Measurements from ENCODE around the gene MTHFD2L. TPM values are rescaled to one million over a fixed set of nuclear protein-coding genes. Genes with fewer than 3 reads are reported as not detected.

Gene MTHFD2L
- total RNA-seq, 1 experiment from 2014 or later, result 9.4 TPM

- no peak for TF ChIP-seq ZNF281 (CRISPR knock-in tag; IDR thresholded peaks at IDR 0.05)
Observed at GRCh38 chr4:74158466-74159142, 686 bp downstream of the MTHFD2L start (continued).

GRCh38 chr4:74159143-74159709 lies 1.3 kb downstream of the MTHFD2L start:
- POLR2A ChIA-PET, result no interaction called here
- CTCF ChIA-PET, result interaction anchor here (1.4 kb wide), 1 partner anchor 30 kb away, joined by 3 read pairs; no protein-coding TSS in a partner anchor
- peaks cover 22% of the 10 kb centered on the region for H3K36me3 Mint-ChIP-seq

More at GRCh38 chr4:74159143-74159709, 1.3 kb downstream of the MTHFD2L start:
- no peak overlapping the region for H3K27ac Mint-ChIP-seq
- H3K4me3 Mint-ChIP-seq, result peak overlapping the region; percentile 92
- H3K4me1 Mint-ChIP-seq, result peaks cover 43% of the 10 kb centered on the region
- no peaks in the 10 kb centered on the region for H3K9me3 Mint-ChIP-seq
- ATAC-seq (no peak), DNase-seq (ENCODE audit: low spot score) (no peak)
- H3K27me3 Mint-ChIP-seq (ENCODE audit: low read depth), result no peaks in the 10 kb centered on the region
- TF ChIP-seq MYBL2 (CRISPR knock-in tag; IDR thresholded peaks at IDR 0.05) (no peak), ZBTB21 (CRISPR knock-in tag; IDR thresholded peaks at IDR 0.05; ENCODE audit: borderline replicate concordance) (no peak), JUN (CRISPR knock-in tag; IDR thresholded peaks at IDR 0.05) (no peak), TCF7 (CRISPR knock-in tag; IDR thresholded peaks at IDR 0.05; ENCODE audit: low read depth) (no peak), ATF3 (CRISPR knock-in tag; conservative IDR thresholded peaks at IDR 0.05) (no peak), PRRX2 (CRISPR knock-in tag; IDR thresholded peaks at IDR 0.05) (no peak)
- TF ChIP-seq, protein P1, sequence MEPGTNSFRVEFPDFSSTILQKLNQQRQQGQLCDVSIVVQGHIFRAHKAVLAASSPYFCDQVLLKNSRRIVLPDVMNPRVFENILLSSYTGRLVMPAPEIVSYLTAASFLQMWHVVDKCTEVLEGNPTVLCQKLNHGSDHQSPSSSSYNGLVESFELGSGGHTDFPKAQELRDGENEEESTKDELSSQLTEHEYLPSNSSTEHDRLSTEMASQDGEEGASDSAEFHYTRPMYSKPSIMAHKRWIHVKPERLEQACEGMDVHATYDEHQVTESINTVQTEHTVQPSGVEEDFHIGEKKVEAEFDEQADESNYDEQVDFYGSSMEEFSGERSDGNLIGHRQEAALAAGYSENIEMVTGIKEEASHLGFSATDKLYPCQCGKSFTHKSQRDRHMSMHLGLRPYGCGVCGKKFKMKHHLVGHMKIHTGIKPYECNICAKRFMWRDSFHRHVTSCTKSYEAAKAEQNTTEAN (CRISPR knock-in tag; IDR thresholded peaks at IDR 0.05), result no peak
- TF ChIP-seq, protein P2, sequence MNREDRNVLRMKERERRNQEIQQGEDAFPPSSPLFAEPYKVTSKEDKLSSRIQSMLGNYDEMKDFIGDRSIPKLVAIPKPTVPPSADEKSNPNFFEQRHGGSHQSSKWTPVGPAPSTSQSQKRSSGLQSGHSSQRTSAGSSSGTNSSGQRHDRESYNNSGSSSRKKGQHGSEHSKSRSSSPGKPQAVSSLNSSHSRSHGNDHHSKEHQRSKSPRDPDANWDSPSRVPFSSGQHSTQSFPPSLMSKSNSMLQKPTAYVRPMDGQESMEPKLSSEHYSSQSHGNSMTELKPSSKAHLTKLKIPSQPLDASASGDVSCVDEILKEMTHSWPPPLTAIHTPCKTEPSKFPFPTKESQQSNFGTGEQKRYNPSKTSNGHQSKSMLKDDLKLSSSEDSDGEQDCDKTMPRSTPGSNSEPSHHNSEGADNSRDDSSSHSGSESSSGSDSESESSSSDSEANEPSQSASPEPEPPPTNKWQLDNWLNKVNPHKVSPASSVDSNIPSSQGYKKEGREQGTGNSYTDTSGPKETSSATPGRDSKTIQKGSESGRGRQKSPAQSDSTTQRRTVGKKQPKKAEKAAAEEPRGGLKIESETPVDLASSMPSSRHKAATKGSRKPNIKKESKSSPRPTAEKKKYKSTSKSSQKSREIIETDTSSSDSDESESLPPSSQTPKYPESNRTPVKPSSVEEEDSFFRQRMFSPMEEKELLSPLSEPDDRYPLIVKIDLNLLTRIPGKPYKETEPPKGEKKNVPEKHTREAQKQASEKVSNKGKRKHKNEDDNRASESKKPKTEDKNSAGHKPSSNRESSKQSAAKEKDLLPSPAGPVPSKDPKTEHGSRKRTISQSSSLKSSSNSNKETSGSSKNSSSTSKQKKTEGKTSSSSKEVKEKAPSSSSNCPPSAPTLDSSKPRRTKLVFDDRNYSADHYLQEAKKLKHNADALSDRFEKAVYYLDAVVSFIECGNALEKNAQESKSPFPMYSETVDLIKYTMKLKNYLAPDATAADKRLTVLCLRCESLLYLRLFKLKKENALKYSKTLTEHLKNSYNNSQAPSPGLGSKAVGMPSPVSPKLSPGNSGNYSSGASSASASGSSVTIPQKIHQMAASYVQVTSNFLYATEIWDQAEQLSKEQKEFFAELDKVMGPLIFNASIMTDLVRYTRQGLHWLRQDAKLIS (CRISPR knock-in tag; IDR thresholded peaks at IDR 0.05; ENCODE audit: borderline replicate concordance), result no peak
- TF ChIP-seq, protein P3, sequence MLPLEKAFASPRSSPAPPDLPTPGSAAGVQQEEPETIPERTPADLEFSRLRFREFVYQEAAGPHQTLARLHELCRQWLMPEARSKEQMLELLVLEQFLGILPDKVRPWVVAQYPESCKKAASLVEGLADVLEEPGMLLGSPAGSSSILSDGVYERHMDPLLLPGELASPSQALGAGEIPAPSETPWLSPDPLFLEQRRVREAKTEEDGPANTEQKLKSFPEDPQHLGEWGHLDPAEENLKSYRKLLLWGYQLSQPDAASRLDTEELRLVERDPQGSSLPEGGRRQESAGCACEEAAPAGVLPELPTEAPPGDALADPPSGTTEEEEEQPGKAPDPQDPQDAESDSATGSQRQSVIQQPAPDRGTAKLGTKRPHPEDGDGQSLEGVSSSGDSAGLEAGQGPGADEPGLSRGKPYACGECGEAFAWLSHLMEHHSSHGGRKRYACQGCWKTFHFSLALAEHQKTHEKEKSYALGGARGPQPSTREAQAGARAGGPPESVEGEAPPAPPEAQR (CRISPR knock-in tag; IDR thresholded peaks at IDR 0.05), result no peak
